ENCODE measurements around the gene NR1D1.

The NR1D1 gene

DNA sequence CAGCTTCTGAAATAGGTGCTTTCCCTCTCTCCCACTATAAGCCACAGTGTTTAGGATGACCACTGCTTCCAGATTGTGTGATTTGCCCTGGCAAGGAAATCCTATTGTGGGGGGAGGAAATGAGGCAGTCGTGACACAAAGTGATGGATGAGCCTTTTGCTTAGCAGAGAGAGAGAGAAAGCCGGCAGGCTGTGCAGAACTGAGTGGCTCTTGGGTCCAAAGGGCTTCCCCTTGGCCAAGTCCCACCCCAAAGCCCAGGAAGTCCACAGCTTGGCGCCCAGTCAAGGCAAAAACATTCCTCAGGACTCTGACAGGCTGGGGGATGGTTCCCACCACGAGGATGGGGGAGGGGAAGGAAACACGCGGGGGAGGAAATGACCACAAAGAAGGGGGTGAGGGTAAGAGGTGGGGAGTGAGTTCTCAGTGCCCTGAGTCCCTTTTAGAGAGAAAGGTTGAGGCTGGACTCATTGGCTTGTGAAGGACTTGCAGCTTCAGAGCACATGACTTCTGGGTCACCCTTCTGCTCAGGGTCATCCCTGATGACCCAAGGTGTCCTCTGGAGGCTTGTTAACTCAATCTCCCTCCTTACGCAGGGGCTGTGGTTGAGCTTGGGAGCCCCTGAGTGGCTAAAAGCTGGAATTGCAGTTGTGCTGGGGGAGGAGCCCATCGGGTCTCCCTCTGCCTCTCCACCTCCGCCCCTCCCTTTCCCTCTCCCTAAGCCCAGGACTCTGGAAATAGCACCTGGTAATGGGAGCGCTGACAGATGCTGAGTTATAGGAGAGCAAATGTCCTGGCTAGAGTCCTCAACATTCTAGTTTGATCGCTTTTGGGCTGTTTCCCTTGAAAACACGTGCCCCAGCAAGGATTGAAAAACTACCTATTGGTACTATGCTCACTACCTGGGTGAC, 11.1 kb upstream of the NR1D1 start:
- H3K27ac ChIP-seq, result peak overlapping the region; percentile 94 to 96
- H3K4me3 ChIP-seq, result peak overlapping the region; percentile 43
- DNase-seq (ENCODE audit: low spot score), result peak; percentile 97
- TF ChIP-seq, protein P1, sequence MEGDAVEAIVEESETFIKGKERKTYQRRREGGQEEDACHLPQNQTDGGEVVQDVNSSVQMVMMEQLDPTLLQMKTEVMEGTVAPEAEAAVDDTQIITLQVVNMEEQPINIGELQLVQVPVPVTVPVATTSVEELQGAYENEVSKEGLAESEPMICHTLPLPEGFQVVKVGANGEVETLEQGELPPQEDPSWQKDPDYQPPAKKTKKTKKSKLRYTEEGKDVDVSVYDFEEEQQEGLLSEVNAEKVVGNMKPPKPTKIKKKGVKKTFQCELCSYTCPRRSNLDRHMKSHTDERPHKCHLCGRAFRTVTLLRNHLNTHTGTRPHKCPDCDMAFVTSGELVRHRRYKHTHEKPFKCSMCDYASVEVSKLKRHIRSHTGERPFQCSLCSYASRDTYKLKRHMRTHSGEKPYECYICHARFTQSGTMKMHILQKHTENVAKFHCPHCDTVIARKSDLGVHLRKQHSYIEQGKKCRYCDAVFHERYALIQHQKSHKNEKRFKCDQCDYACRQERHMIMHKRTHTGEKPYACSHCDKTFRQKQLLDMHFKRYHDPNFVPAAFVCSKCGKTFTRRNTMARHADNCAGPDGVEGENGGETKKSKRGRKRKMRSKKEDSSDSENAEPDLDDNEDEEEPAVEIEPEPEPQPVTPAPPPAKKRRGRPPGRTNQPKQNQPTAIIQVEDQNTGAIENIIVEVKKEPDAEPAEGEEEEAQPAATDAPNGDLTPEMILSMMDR (IDR thresholded peaks at IDR 0.05), result peak; percentile 51

GRCh38 chr17:40110026-40110845, 9.8 kb upstream of the NR1D1 start:
- TF ChIP-seq, protein P1 (IDR thresholded peaks at IDR 0.05), result no peak
- H3K4me3 ChIP-seq, result no peak overlapping the region
- H3K27ac ChIP-seq, result peak overlapping the region; percentile 94 to 96
- DNase-seq (ENCODE audit: low spot score), result peak; percentile 73

- peak; percentile 68 for DNase-seq (ENCODE audit: low spot score)
- Histone ChIP-seq H3K4me3 (no peak overlapping the region), H3K27ac (peak overlapping the region; percentile 94 to 96)
- TF ChIP-seq, protein P1 (IDR thresholded peaks at IDR 0.05), result no peak
Observed at GRCh38 chr17:40108970-40109824, 8.8 kb upstream of the NR1D1 start.

GRCh38 chr17:40107522-40108174, 7.3 kb upstream of the NR1D1 start:
- TF ChIP-seq, protein P1 (IDR thresholded peaks at IDR 0.05), result no peak
- peak; percentile 77 for DNase-seq (ENCODE audit: low spot score)
- Histone ChIP-seq H3K4me3 (peak overlapping the region; percentile 50), H3K27ac (peak overlapping the region; percentile 94 to 96)

DNA sequence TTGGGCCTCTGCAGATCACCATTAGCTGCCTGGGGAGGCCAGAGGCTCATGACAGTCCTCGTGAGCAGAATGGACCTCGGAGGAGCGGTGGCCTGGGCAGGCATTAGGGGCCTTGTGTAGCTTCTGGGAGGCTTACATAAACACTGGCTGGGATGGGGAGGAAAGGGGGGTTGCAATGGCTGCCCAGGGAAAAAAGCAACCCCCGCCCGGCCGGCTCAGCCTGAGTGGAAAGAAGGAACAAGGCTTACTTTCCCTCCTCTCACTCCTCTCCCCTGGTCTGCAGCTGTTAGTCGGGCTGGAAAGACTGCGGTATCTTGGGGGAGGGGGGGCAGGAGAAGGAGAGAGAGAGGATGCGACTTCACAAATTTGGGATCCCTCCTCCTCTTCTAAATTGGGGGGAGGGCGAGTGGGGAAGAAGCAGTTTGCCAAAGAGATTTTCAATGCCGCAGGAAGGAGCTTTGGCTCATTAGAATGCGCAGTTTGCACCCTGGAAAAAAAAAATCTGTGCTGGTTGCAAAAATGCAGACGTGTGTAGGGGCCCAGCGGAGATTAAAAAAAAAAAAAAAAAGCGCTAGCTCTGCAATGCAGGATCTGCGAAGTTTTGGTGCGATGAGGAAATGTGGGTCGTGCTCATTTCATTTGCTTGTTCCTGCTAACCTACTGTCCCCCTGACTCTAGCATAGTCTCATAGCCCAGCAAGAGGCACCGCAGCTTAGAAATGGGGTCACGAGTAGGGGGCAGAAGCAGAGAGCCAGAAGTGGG, 6.6 kb upstream of the NR1D1 start:
- TF ChIP-seq, protein P1 (IDR thresholded peaks at IDR 0.05), result no peak
- DNase-seq (ENCODE audit: low spot score), result peak; percentile 71
- Histone ChIP-seq H3K27ac (peak overlapping the region; percentile 94 to 96), H3K4me3 (no peak overlapping the region)

All from coronary artery (tissue), 2 donors.